HCT116 (cell line): Measurements from ENCODE around the gene CCR7. TPM values are rescaled to one million over a fixed set of nuclear protein-coding genes. Genes with fewer than 3 reads are reported as not detected.

Experiments
- ATAC-seq: fragments of 200-7000 bp; cut with Tn5 transposase; 2 replicates; pipeline ENCODE4 v1.9.1; 2020; ENCODE audit warnings: mild to moderate bottlenecking, moderate library complexity
- BruUV-seq: library from RNA; stranded (reverse); fragments of 400-500 nt; replicated peaks from 2 replicates; lab custom pipeline; 2021; lab: Mats Ljungman, UMichigan
- CTCF ChIA-PET: fragments of 300-600 bp; sonication (Branson Sonifier 250); formaldehyde crosslinking; loops from one replicate; lab custom pipeline; 2021; ENCODE audit warnings: antibody characterized with exemption; lab: Charles Lee
- POLR2A ChIA-PET: fragments of 300-600, 350-600 bp; sonication (Branson Sonifier 250); formaldehyde crosslinking; loops from one replicate; lab custom pipeline; 2021; ENCODE audit warnings: antibody characterized with exemption; lab: Charles Lee
- RAD21 ChIA-PET, 2 experiments: fragments of 300-600 bp; sonication (Branson Sonifier 250); formaldehyde crosslinking; loops; one replicate each; lab custom pipeline; 2023; ENCODE audit warnings: low total read pairs in 2 of 2; ENCODE audit not compliant: uncharacterized antibody in 2 of 2, unreplicated experiment in 2 of 2, low non-redundant PET in 1 of 2; lab: Charles Lee
- DNase-seq: peaks from one replicate; pipeline ENCODE4 v3.0.0-alpha.2; 2010; ENCODE audit warnings: low read depth, low spot score
- H2AFZ ChIP-seq: fragments of 200-600 bp; shearing (Covaris generic), sonication (generic); 2 replicates; pipeline ENCODE4 v1.6.1; 2017; ENCODE audit warnings: low read depth, mixed run types, mixed read lengths, antibody characterized with exemption, low read length; ENCODE audit not compliant: poor library complexity, severe bottlenecking
- H3K27ac ChIP-seq: 2 replicates; pipeline ENCODE4 v1.5.1; 2012; ENCODE audit warnings: low read depth, low read length
- H3K27me3 ChIP-seq: fragments of 200-600 bp; sonication (generic); 2 replicates; pipeline ENCODE4 v1.6.1; 2016; ENCODE audit warnings: mixed run types, low read length, mixed read lengths; ENCODE audit not compliant: insufficient read depth
- H3K36me3 ChIP-seq, 2 experiments: fragments of 200-500 bp in 1 of 2; fragments of 200-600 bp in 1 of 2; sonication (Bioruptor generic) in 1 of 2; sonication (generic) in 1 of 2; 2 replicates each; pipeline versions ENCODE4 v1.5.1 to v1.6.1; 2014 to 2016; ENCODE audit warnings: low read length in 2 of 2, inconsistent platforms in 1 of 2, mixed read lengths in 1 of 2, mixed run types in 1 of 2; ENCODE audit not compliant: insufficient read depth in 2 of 2, control insufficient read depth in 1 of 2
- H3K4me1 ChIP-seq, 2 experiments: fragments of 200-600 bp in 1 of 2; sonication (generic) in 1 of 2; 2 replicates each; pipeline versions ENCODE4 v1.5.1 to v1.6.1; 2012 to 2017; ENCODE audit warnings: low read length in 2 of 2, inconsistent platforms in 1 of 2, mild to moderate bottlenecking in 1 of 2, mixed read lengths in 1 of 2, mixed run types in 1 of 2, moderate library complexity in 1 of 2; ENCODE audit not compliant: insufficient read depth in 2 of 2, control insufficient read depth in 1 of 2
- H3K4me2 ChIP-seq: fragments of 200-600 bp; sonication (generic); 2 replicates; pipeline ENCODE4 v1.6.1; 2017; ENCODE audit warnings: mixed run types, low read length, mixed read lengths
- H3K4me3 ChIP-seq, 2 experiments: fragments of 200-600 bp in 1 of 2; sonication (generic) in 1 of 2; replicated peaks in 1 of 2; 2 replicates each; pipeline ENCODE4 v1.5.1; 2011 to 2016; ENCODE audit warnings: low read length in 2 of 2, control low read depth in 1 of 2, low read depth in 1 of 2, mild to moderate bottlenecking in 1 of 2, mixed read lengths in 1 of 2, mixed run types in 1 of 2
- H3K79me2 ChIP-seq: fragments of 200-600 bp; sonication (generic); 2 replicates; pipeline ENCODE4 v1.6.1; 2017; ENCODE audit warnings: mild to moderate bottlenecking, mixed run types, low read length, moderate library complexity, mixed read lengths; ENCODE audit not compliant: insufficient read depth
- H3K9ac ChIP-seq: fragments of 200-600 bp; sonication (generic); 2 replicates; pipeline ENCODE4 v1.6.1; 2016; ENCODE audit warnings: low read length, mixed read lengths
- H3K9me2 ChIP-seq: fragments of 200-600 bp; sonication (generic), shearing (Covaris generic); 2 replicates; pipeline ENCODE4 v1.6.1; 2017; ENCODE audit warnings: mixed run types, mild to moderate bottlenecking, moderate library complexity; ENCODE audit not compliant: insufficient read depth
- H3K9me3 ChIP-seq, 2 experiments: fragments of 200-500 bp in 1 of 2; fragments of 200-600 bp in 1 of 2; sonication (Bioruptor generic) in 1 of 2; sonication (generic) in 1 of 2; 2 replicates each; pipeline ENCODE4 v1.6.1; 2014 to 2017; ENCODE audit warnings: low read length in 2 of 2, mixed read lengths in 2 of 2, inconsistent platforms in 1 of 2, low read depth in 1 of 2, mild to moderate bottlenecking in 1 of 2, mixed run types in 1 of 2, moderate library complexity in 1 of 2; ENCODE audit not compliant: control insufficient read depth in 1 of 2, insufficient read depth in 1 of 2
- H4K20me1 ChIP-seq: fragments of 200-600 bp; sonication (generic), shearing (Covaris generic); 2 replicates; pipeline ENCODE4 v1.6.1; 2017; ENCODE audit warnings: mixed run types, mild to moderate bottlenecking, moderate library complexity; ENCODE audit not compliant: insufficient read depth
- CBX3 ChIP-seq: IDR thresholded peaks from 2 replicates; pipeline ENCODE4 v1.6.1; 2012; ENCODE audit warnings: low read depth
- CTCF ChIP-seq, 3 experiments: fragments of 200-600 bp in 1 of 3; sonication (generic) in 1 of 3; IDR thresholded peaks in 2 of 3; conservative IDR thresholded peaks in 1 of 3; 2 replicates each; pipeline ENCODE4 v1.5.1; 2012 to 2017; ENCODE audit warnings: low read depth in 2 of 3, low read length in 2 of 3, antibody characterized with exemption in 1 of 3, borderline replicate concordance in 1 of 3, control low read depth in 1 of 3, mild to moderate bottlenecking in 1 of 3, mixed read lengths in 1 of 3, mixed run types in 1 of 3, moderate library complexity in 1 of 3; ENCODE audit not compliant: insufficient read depth in 1 of 3
- EZH2phosphoT487 ChIP-seq: fragments of 200-600 bp; IDR thresholded peaks from 2 replicates; pipeline ENCODE4 v1.6.1; 2018; ENCODE audit warnings: antibody characterized with exemption, borderline replicate concordance
- FOSL1 ChIP-seq: IDR thresholded peaks from 2 replicates; pipeline ENCODE4 v1.6.1; 2012; ENCODE audit warnings: low read depth
- MAX ChIP-seq: IDR thresholded peaks from 2 replicates; pipeline ENCODE4 v1.6.1; 2012
- REST ChIP-seq: IDR thresholded peaks from 2 replicates; pipeline ENCODE4 v1.6.1; 2012; ENCODE audit warnings: low read depth
- SRF ChIP-seq: IDR thresholded peaks from 2 replicates; pipeline ENCODE4 v1.6.1; 2012; ENCODE audit warnings: low read depth
- ZFX ChIP-seq: fragments of 450-650 bp; IDR thresholded peaks from 2 replicates; pipeline ENCODE4 v1.6.1; 2017
- intact Hi-C: fragments of 100-400 bp; cut with micrococcal nuclease; formaldehyde crosslinking; loops from 2 replicates; pipeline ENCODE4 v1.10.0; 2022
- total RNA-seq: library from RNA; stranded (reverse); gene quantifications from one replicate; pipeline ENCODE4 v1.2.1, GENCODE V29; 2021; ENCODE audit not compliant: unreplicated experiment

CCR7 gene
- total RNA-seq, 1 experiment from 2014 or later, result 0.69 TPM

DNA sequence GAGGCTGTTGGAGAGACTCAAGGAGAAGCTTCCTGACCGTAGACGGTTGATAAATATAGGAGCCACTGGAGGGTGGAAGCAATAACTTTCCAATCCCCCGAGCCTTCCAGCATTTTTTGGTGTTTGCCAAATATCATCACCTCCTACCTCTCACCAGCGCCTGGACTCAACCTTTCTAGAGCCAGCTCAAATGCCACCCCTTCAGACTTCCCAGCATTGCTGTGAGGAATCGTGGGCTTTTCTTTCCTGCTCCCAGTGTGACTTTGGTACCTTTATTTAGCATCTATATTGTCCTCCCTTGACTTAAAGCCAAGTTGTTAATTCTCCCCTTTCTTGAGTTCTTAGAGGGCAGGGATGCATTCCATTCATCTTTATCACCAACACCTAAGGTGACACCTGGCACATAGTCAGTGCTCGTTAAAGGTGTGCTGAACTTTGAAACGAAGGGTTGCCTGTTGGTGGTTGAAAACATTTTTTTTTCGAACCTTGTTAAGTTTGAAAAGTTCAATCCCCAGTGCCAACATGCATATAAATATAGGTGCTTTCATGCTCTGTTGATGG is 35.3 kb upstream of the CCR7 start:
- peak; percentile 60 for ATAC-seq

More for the DNA sequence above, 35.3 kb upstream of the CCR7 start:
- peaks cover 8 to 14% of the 10 kb centered on the region in 2 experiments for H3K4me1 ChIP-seq
- POLR2A ChIA-PET, result no interaction called here
- H3K27me3 ChIP-seq, result no peaks in the 10 kb centered on the region
- H3K9me3 ChIP-seq, result no peaks in the 10 kb centered on the region
- no peak overlapping the region for H3K27ac ChIP-seq
- H2AFZ ChIP-seq, result peak overlapping the region; percentile 56
- RAD21 ChIA-PET, result no interaction called here
- H4K20me1 ChIP-seq, result no peaks in the 10 kb centered on the region
- no peaks in the 10 kb centered on the region for H3K79me2 ChIP-seq
- H3K9ac ChIP-seq, result no peak overlapping the region
- TF ChIP-seq REST (no peak), EZH2phosphoT487 (no peak), ZFX (no peak), CTCF (IDR thresholded peaks at IDR 0.05 in 2 of 3, conservative IDR thresholded peaks at IDR 0.05 in 1 of 3; ENCODE audit: borderline replicate concordance in 1 of 3, insufficient read depth in 1 of 3, low read depth in 2 of 3, low read length in 2 of 3) (no peak), FOSL1 (no peak), CBX3 (peak; percentile 36; the same call in 1 of the 2 replicates), MAX (peak; percentile 53; the same call in 1 of the 2 replicates), SRF (no peak)
- H3K4me2 ChIP-seq, result peak overlapping the region; percentile 40
- peak; percentile 6 for DNase-seq
- H3K36me3 ChIP-seq, result no peaks in the 10 kb centered on the region
- intact Hi-C loops, result no loop called here
- CTCF ChIA-PET, result interaction anchor here (1.3 kb wide), 1 partner anchor 19 kb away, joined by 3 read pairs; no protein-coding TSS in a partner anchor
- no peaks in the 10 kb centered on the region for H3K9me2 ChIP-seq
- BruUV-seq, result no TSS peak
- H3K4me3 ChIP-seq, result no peak overlapping the region
